GM19043 (cell line): ENCODE results near the gene XPC.

Experiments
- ATAC-seq: cut with Tn5 transposase; IDR thresholded peaks from one replicate; pipeline ENCODE4 v1.9.1; 2021; ENCODE audit warnings: low read depth; ENCODE audit not compliant: unreplicated experiment

Gene XPC

DNA sequence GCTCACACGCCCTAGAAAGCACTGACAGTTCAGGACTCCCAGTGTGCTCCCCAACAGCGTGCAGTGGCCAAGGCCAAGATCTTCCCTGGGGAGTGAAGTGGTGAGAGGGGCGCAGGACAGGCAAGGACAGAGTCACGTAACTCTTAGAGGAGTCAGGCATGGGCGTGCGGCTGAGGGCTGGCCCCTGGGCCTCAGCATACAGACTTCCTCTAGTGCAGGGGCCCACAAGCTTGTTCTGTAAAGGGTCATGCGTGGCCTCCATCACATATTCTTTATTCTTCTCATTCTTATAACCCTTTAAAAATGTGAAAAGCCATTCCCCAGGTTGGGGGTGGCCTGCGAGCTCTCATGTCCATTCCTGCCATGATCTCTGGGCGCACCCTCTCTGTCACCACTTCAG lies 28.3 kb downstream of the XPC start:
- ATAC-seq: no peak

DNA sequence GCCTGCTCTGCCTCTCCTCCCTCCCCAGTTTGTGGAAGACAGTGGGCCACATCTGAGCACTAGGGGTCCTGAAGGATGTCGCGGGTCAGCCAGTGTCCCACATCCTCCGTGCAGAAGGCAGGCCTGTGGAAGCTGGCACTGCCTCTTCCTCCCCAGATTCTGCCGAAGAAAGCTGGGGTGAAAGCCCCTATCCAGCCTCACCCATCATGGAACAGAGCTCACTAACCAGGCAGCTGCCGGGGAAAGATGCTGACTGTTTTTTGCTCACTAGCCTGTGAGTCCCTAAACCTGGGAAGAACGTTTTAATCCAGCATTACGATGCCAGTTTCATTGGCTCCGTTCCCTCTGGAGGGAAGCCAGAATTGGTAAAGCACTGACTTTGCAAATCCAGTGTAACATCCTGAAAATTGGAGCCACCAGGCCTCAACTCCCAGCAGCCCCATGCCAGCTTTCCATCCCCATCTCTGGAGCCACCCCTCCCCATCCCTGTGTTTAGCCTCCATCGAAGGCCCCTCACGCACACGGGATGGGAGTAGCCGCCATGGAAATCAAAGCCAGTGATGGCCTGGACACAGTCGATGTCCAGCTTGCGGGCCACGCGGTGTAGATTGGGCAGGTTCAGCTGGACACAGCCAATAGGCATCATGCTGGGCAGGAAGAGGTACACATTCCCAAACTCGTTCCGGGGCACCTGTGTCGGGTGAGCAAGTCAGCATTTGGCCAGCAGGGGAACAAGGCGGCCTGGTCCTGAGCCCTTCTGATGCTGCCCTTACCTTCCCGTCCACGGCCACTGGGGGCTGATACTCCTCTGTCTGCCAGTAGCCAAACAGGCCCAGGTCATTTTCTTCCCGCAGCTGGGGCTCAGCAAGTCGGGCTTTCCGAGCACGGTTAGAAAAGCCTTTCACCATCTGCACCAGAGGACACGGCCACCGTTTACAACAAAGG lies 30.1 kb downstream of the XPC start:
- ATAC-seq: no peak

DNA sequence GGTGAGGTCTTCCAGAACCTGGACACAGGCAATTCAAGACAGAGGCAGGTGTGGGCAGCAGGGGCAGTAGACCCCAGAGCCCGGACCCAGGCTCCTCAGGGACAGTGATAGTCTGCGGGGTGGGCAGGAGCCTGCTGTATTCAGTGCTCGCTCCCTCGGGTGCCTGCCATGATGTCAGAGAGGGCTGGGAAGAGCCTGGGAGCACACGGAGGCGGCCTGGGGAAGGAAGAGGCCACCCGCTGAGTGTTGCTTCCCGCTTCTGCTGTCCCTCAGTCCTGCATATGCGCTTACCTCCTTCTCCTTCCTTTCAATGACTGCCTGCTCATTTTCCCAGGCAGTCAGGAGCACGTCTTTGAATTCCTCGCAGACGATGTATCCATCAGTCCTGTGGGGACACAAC lies 30.8 kb downstream of the XPC start:
- ATAC-seq: no peak

DNA sequence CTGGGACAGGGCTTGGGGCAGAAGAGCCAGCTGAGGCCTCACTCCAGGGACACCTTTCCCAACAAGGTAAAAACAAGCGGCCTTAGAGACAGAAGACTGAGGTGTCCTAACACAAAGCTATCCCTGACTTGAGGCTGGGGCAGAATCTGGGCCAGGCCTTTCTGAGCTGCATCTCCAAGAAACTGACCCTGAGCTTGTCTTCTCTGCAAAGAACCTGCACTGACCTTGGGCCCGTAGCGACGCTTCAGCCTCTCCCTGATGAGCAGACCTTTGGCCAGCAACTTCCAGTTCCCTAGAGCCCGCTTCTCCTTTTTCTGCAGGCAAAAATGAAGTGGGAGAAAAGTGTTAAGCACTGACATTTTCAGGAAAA lies 31.4 kb downstream of the XPC start:
- no peak for ATAC-seq

DNA sequence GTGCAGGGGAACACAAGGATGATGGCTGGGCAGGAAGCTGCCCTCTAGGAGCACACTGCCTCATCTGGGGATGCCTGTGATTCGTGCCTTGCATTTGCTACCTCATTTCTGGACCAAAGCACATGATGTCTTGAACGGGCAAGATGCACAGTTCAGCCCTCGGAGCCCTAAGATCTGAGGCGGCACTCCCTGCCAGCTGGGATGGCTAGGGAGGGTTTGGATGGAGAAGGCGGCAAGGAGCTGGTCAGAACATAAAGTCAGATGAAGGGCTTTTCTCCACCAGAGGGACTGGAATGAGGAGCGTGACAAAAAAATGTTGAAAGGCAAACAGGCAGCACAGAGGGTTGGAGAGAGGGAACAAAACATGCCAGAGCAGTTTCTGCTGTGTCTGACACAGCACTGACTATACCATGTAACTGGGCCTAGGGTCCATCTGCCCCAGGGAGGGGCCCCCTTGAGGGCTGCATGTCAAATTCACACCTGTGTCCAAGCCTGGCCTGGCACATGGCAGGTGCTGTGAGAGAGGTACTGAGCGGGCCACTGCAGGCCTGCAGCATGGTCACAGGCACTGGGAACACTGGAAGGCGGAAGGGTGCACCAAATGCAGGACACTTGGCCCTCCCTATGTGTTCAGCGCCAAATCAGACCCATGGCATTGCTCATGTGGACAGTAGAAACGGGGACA lies 31.9 kb downstream of the XPC start:
- ATAC-seq: no peak

DNA sequence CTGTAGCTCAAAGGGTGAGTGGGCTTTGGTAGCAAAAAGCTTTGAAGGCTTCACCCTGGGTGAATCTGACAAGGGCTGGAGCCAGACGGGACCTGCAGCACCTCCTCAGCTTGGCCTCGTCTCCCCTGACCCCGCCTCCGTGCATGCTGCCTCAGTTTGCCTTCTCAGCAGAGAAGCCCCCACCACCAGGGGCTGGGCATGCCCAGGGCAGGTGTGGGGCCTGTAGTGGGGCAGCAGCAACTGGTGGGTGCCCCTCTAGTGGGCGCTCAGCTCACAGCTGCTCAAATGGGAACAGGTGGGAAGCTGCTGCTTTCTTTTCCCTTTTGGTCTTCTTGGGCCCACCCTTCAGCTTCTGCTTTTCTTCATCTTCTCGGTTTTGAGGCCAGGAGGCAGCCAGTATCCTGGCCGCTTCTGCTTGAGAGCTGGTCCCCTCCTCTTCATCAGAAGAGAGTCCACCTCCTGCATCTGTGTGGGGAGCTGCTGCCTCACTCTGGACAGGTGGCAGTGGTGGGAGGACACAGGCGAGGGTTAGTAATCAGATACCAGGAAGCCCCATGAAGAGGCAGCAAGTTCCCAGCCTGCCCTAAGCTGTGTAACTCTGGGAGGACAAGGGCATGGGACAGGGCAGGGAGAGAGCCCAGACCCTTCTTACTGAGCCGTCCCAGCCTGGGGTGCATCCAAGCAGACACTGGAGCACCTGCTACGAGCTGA lies 32.6 kb downstream of the XPC start:
- no peak for ATAC-seq

DNA sequence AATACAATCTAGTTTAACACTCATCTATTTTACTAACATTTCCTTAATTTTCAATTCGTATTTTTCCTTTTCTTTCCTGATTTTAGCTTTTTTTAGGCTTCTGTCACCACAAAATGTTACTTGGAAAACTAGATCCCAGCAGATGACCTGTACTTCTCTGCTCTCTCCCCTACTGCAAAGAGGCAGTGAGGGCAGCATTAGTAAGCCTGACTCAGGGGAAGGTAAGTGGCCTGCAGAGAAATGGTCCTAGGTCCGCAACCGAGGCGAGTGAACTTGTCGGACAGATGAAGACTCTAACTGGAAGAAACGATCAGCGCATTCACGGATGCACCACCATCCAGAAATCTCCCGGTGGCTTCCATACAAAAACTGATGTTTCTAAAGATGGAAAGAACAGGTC lies 33.2 kb downstream of the XPC start:
- no peak for ATAC-seq

DNA sequence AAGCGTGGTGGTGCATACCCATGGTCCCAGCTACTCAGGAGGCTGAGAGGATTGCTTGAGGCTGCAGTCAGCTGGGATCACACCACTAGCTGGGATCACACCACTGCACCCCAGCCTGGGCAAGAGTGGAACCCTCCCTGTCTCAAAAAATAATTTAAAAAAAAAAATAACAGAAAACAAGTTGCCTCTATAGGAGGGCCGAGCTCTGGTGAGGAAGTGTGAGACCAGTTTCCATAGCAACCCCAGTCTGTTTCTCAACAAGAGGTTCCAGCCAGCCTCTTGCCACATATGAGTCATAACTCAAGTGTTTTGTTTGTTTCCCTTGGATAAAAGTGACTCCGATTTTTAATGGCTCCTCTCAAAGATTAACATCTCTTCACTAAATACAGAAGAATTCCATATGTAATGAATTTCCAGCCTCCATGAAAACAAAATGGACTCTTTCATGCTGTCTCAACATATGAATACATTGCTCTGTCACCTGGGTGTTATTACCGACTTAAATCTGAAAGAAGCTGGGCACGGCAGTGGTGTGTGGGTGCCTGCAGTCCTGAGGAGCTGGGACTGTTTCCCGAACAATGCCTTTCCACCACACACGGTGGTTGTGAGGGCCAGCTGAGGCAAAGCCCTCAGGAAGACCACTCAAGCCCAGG lies 33.9 kb downstream of the XPC start:
- ATAC-seq: peak; percentile 98

DNA sequence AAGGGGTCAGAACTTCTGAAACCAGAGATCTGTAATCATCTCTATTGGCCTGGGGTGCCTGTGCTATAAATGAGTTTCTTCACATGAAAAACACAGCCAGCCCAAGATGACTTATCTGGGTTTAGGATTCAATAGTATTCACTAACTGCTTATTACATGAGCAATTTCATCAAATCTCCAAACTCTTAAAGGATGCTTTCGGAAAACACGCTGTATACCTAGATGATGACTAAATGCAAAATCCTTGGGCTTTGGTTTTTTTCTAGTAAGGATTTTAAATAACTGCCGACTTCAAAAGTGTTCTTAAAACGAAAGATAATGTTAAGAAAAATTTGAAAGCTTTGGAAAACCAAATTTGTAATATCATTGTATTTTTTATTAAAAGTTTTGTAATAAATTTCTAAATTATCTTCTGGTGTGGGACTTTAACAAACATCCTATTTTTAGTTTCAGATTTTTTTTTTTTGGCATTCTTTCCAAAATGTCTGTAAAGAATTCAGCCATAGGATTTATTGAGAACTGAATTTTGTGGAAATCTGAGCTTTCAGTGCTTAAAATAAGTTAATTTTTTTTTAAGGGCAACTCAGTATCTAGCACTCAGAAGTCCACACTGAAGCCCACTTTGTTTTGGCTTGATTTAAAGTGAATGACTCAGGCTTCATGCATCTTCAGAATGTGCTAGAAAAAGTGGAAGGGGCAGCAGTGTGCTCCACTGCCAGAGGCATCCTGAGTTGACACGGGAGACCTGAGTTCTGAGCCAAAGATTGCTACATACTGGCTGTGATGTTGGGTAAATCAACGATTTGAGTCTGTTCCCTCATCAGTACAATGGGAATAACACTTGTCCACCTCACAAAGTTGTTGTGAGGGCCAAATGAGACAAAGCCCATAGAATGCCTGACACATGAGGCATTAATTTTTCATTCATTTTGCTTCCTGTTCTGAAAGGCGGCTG lies 34.9 kb downstream of the XPC start:
- no peak for ATAC-seq

DNA sequence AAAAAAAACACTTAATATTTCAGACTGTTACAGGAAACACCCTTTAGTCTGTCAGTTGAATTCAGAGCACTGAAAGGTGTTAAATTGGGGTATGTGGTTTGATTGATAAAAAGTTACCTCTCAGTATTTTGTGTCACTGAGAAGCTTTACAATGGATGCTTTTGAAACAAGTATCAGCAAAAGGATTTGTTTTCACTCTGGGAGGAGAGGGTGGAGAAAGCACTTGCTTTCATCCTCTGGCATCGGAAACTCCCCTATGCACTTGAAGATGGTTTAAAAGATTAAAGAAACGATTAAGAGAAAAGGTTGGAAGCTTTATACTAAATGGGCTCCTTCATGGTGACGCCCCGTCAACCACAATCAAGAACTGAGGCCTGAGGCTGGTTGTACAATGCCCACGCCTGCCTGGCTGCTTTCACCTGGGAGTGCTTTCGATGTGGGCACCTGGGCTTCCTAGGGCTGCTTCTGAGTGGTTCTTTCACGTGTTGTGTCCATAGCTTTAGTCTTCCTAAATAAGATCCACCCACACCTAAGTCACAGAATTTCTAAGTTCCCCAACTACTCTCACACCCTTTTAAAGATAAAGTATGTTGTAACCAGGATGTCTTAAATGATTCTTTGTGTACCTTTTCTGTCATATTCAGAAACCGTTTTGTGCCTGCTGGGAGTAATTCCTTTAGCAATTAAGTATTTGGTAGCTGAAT lies 35.7 kb downstream of the XPC start:
- no peak for ATAC-seq

DNA sequence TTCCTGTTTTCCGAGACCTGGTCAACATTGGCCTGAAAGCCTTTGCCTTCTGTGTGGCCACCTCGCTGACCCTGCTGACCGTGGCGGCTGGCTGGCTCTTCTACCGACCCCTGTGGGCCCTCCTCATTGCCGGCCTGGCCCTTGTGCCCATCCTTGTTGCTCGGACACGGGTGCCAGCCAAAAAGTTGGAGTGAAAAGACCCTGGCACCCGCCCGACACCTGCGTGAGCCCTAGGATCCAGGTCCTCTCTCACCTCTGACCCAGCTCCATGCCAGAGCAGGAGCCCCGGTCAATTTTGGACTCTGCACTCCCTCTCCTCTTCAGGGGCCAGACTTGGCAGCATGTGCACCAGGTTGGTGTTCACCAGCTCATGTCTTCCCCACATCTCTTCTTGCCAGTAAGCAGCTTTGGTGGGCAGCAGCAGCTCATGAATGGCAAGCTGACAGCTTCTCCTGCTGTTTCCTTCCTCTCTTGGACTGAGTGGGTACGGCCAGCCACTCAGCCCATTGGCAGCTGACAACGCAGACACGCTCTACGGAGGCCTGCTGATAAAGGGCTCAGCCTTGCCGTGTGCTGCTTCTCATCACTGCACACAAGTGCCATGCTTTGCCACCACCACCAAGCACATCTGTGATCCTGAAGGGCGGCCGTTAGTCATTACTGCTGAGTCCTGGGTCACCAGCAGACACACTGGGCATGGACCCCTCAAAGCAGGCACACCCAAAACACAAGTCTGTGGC lies 36.6 kb downstream of the XPC start:
- no peak for ATAC-seq

DNA sequence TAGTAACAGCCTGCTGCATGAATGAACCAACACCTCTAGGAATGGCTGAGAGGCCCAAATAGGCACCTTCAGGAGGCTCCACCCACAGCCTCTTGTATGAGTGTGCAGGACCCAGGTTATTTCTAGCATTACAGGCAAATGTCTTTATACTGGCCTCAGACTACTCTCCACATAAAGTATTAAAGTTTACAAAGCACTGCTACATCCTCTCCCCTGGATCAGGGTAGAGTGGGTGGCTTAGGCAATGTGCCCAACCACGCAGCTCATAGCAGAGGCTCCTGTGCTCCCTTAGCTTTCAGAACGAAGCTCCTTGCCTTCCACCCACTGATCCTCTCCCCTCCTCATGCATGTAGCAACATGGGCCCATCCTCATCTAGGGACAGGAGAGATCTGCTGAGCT lies 37.3 kb downstream of the XPC start:
- no peak for ATAC-seq

DNA sequence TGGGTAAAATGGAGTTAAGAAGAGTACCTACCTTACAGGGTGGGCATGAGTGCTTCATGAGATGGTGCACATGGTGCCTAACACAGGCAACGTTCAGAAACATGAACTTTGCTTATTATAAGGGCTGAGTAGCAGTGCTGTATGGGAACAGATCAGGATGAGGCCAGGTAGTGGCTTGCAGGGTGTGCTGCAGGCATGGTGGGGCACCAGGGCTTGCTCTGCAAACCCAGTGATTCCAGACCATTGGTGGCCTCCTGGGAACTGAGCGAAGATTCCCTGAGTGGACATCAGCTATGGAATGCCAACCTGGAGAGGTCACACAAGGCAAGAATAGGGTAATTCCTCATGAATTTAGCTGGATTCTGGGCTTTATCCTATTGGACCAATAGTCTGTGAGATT lies 37.7 kb downstream of the XPC start:
- no peak for ATAC-seq

DNA sequence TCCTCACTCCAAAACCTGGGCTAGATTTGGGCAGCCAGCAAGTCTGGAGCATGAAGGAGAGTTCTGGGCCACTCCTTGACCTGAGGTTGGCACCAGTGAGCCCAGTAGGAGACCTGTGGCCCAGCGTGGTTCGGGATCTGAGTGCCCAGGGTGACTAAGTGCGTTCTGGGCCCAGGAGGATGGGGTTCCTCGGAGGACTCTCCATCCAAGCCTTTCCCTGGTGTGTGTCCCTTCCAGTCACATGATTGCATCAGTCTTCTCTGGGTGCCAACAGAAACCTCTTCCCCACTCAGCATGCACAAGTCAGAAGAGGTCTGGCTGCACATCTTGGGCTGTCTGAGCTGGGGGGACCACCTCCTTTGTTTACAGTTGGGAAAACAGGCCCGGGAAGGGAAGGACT lies 38.6 kb downstream of the XPC start:
- no peak for ATAC-seq

DNA sequence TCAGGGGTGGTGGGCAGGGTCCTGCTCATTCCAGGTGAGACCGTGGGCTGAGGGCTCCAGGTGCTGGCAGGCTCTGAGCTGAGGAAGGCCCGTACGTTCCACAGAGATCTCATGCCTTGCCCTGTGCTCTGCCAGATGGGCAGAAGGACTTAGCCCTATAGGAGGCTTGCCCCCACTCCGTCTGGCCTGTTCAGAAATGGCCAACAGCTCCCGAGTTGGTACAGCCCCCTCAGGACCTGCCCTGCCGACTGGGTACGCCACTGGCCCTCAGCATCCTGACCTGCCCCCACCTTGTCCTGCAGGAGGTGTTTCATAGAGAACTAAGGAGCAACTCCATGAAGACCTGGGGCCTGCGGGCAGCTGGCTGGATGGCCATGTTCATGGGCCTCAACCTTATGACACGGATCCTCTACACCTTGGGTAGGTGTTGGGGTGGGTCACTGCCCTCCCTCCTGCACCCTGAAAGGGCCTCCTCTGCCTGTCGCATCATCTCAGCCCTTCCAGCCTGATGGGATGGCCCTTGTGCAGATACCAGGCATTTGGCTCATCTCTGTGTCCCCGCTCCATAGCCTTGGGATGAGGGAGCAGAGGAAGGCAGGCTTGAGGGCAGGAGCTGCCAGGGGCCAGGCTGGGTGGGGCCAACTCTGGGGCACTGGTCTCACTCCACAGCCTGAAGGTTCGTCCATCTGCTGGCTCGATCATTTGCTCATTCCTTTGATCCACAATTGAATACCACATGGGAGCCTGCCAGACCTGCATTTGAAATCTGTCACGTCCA lies 39.3 kb downstream of the XPC start:
- ATAC-seq: no peak

DNA sequence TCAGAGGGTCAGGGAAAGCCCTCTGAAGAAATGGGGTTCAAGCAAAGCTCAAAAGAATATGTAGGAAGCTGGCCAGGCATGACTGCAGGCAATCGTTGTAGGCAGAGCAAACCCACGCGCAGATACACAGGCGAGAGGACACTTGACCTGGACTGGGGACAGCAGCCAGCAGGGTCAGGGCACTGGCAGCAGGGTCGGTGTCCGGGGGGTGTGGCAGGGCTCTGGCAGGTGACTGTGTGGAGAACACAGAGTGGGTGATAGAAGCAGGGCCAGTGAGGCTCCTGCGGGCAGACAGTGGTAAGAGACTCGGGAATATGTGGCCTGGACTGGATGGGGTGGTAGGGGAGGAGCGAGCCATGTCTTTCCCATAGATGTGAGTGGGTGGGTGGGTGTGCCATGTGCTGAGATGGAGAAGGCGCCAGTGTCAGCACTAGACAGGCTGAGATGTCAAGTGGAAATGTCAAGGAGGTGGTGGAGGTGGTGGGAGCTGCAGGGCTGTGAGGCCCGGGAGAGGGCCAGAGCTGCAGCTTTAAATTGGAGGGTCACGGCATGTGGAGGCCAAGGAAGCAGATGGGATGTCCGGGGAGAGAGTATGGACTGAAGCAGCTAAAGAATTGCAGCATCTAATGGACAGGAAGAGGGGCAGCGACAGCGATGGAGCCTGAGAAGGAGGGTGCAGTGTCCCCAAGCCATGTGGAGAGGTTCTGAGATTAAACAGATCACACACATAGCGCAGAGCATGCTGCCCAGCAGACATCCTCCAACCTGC lies 40.1 kb downstream of the XPC start:
- no peak for ATAC-seq

DNA sequence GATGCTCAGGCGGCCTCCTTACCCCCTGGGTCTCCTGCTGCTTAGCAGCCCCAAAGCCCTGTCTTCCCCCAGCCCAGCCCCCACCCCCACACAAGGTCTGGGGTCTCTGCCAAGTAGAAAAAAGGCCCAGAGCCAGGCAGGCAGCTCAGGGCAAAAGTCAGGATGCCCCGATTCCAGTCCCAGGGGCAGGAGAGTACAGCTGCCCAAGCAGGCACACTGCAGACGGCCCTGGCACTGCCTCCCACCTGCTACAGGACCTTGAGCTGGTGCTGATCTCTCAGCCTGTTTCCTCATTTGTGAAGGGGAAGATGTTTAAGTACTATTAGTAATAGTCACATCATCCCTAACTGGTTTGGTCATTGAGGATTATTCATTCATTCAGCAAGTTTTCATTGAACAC lies 41.0 kb downstream of the XPC start:
- no peak for ATAC-seq
